Measurements from ENCODE around the gene CRYGN. TPM values are rescaled to one million over a fixed set of nuclear protein-coding genes. Genes with fewer than 3 reads are reported as not detected.

Gene CRYGN
- total and polyA plus RNA-seq, 4 donors = under 0.01 to 0.02 TPM; not detected in 2

GRCh38 chr7:151482883-151483710 is 43.2 kb upstream of the CRYGN start:
- H3K27ac ChIP-seq (ENCODE audit: low read depth in 1 of 2, low read length in 2 of 2) = no peak overlapping the region

GRCh38 chr7:151481650-151482505 is 41.9 kb upstream of the CRYGN start:
- H3K27ac ChIP-seq (ENCODE audit: low read depth in 1 of 2, low read length in 2 of 2) = no peak overlapping the region
- no peak for TF ChIP-seq FOXA1 (IDR thresholded peaks at IDR 0.05)
- TF ChIP-seq REST (IDR thresholded peaks at IDR 0.05) = no peak
- no peak for TF ChIP-seq NR2F2 (IDR thresholded peaks at IDR 0.05)
- TF ChIP-seq ATF3 (IDR thresholded peaks at IDR 0.05) = no peak
- TF ChIP-seq HNF4G (IDR thresholded peaks at IDR 0.05) = no peak
- no peak for TF ChIP-seq EGR1 (IDR thresholded peaks at IDR 0.05; ENCODE audit: low read depth in 2 of 2)
- TF ChIP-seq RXRA (IDR thresholded peaks at IDR 0.05) = no peak
- TF ChIP-seq HNF4A (conservative IDR thresholded peaks at IDR 0.05) = no peak
- no peak for TF ChIP-seq CTCF (IDR thresholded peaks at IDR 0.05; ENCODE audit: low read depth, low read length, missing input control)
- no peak for TF ChIP-seq MAX (IDR thresholded peaks at IDR 0.05)
- TF ChIP-seq FOXA2 (IDR thresholded peaks at IDR 0.05) = no peak
- no peak for TF ChIP-seq TAF1 (conservative IDR thresholded peaks at IDR 0.05)
- no peak for TF ChIP-seq ZBTB33 (IDR thresholded peaks at IDR 0.05)
- no peak for TF ChIP-seq SP1 (IDR thresholded peaks at IDR 0.05)
- no peak for TF ChIP-seq GABPA (IDR thresholded peaks at IDR 0.05 in 1 of 2, conservative IDR thresholded peaks at IDR 0.05 in 1 of 2)
- no peak overlapping the region for H3K4me3 ChIP-seq (ENCODE audit: low read depth in 1 of 3, low read length in 3 of 3)
- H3K9ac ChIP-seq (ENCODE audit: low read depth in 1 of 2, low read length in 2 of 2) = no peak overlapping the region
- H3K9me3 ChIP-seq (ENCODE audit: control insufficient read depth in 4 of 4, low read length in 3 of 4) = no peaks in the 10 kb centered on the region
- peaks cover 8 to 26% (median 17%) of the 10 kb centered on the region in 4 donors for H3K36me3 ChIP-seq (ENCODE audit: control insufficient read depth in 4 of 4, insufficient read depth in 3 of 4, low read depth in 1 of 4, low read length in 3 of 4)
- no peaks in the 10 kb centered on the region for H3K27me3 ChIP-seq (ENCODE audit: control insufficient read depth in 4 of 4, insufficient read depth in 4 of 4, low read length in 3 of 4)
- no peak for DNase-seq (ENCODE audit: low spot score)
- whole genome bisulfite sequencing = 93% methylated on average over 4 of the region's 4 CpGs
- H3K4me1 ChIP-seq (ENCODE audit: control insufficient read depth in 4 of 4, insufficient read depth in 4 of 4, low read length in 3 of 4) = no peaks in the 10 kb centered on the region

More at GRCh38 chr7:151482883-151483710, 43.2 kb upstream of the CRYGN start:
- DNase-seq (ENCODE audit: low spot score) = no peak
- Histone ChIP-seq H3K9ac (ENCODE audit: low read depth in 1 of 2, low read length in 2 of 2) (no peak overlapping the region), H3K36me3 (ENCODE audit: control insufficient read depth in 4 of 4, insufficient read depth in 3 of 4, low read depth in 1 of 4, low read length in 3 of 4) (peaks cover 8 to 34% (median 17%) of the 10 kb centered on the region in 4 donors), H3K4me3 (ENCODE audit: low read depth in 1 of 3, low read length in 3 of 3) (no peak overlapping the region), H3K4me1 (ENCODE audit: control insufficient read depth in 4 of 4, insufficient read depth in 4 of 4, low read length in 3 of 4) (no peaks in the 10 kb centered on the region), H3K27me3 (ENCODE audit: control insufficient read depth in 4 of 4, insufficient read depth in 4 of 4, low read length in 3 of 4) (no peaks in the 10 kb centered on the region), H3K9me3 (ENCODE audit: control insufficient read depth in 4 of 4, low read length in 3 of 4) (no peaks in the 10 kb centered on the region)
- 94% methylated on average over 8 of the region's 8 CpGs for WGBS
- no peak for TF ChIP-seq HNF4G (IDR thresholded peaks at IDR 0.05)
- TF ChIP-seq SP1 (IDR thresholded peaks at IDR 0.05) = no peak
- TF ChIP-seq JUND (IDR thresholded peaks at IDR 0.05) = no peak
- no peak for TF ChIP-seq TAF1 (conservative IDR thresholded peaks at IDR 0.05)

All from liver (tissue), 9 donors.